Esophagus (tissue), 2 donors: ENCODE measurements around the gene TBX15. TPM values are rescaled to one million over a fixed set of nuclear protein-coding genes. Genes with fewer than 3 reads are reported as not detected.
A peak's percentile ranks its signal among the peaks of the same experiment; 100 is the strongest.

Source experiments
- H3K27ac ChIP-seq, 2 donors: one replicate each; pipeline ENCODE4 v1.5.1; 2013; ENCODE audit warnings: low read depth in 2 of 2, mild to moderate bottlenecking in 2 of 2, inconsistent platforms in 1 of 2, low read length in 1 of 2, moderate library complexity in 1 of 2
- H3K27me3 ChIP-seq, 2 donors: one replicate each; pipeline ENCODE4 v1.6.1; 2013; ENCODE audit warnings: low read length in 2 of 2, control low read depth in 1 of 2, mild to moderate bottlenecking in 1 of 2; ENCODE audit not compliant: insufficient read depth in 2 of 2, control insufficient read depth in 1 of 2
- H3K36me3 ChIP-seq, 2 donors: one replicate each; pipeline ENCODE4 v1.6.1; 2013; ENCODE audit warnings: low read length in 1 of 2; ENCODE audit not compliant: control insufficient read depth in 2 of 2, insufficient read depth in 2 of 2
- H3K4me1 ChIP-seq, 2 donors: one replicate each; pipeline ENCODE4 v1.6.1; 2013; ENCODE audit warnings: low read length in 1 of 2; ENCODE audit not compliant: control insufficient read depth in 2 of 2, insufficient read depth in 2 of 2
- H3K4me3 ChIP-seq, 2 donors: one replicate each; pipeline ENCODE4 v1.5.1; 2013; ENCODE audit warnings: low read length in 2 of 2, mild to moderate bottlenecking in 2 of 2, low read depth in 1 of 2, moderate library complexity in 1 of 2
- H3K9me3 ChIP-seq, 2 donors: one replicate each; pipeline ENCODE4 v1.6.1; 2013; ENCODE audit warnings: mild to moderate bottlenecking in 2 of 2, low read depth in 1 of 2, low read length in 1 of 2, moderate library complexity in 1 of 2; ENCODE audit not compliant: control insufficient read depth in 2 of 2, insufficient read depth in 1 of 2
- WGBS, 2 donors: extraction: QIAGEN DNeasy Blood & Tissue Kit; methylation state at CpG; one replicate each; pipeline ENCODE4 v1.1.7; 2013; 5-methylcytosine and 5-hydroxymethylcytosine counted together
- polyA plus RNA-seq, 2 donors: library from polyadenylated mRNA; stranded (reverse); fragments of 200-250 nt; gene quantifications; one replicate each; pipeline ENCODE4 v1.2.3, GENCODE V29; 2013
- donor health status: healthy with polysubstance abuse.
- donor health status: Bipolar disorder and iron deficiency.

Gene TBX15
- polyA plus RNA-seq, 2 donors, result 0.02 TPM; not detected in 1

GRCh38 chr1:118987468-118988185 is 516 bp downstream of the TBX15 start:
- peaks cover 10% of the 10 kb centered on the region in 2 donors for H3K9me3 ChIP-seq
- 2% methylated on average over 65 of the region's 65 CpGs for WGBS, 2 donors
- H3K4me3 ChIP-seq, result peak overlapping the region; percentile 36 to 54
- H3K27ac ChIP-seq, result no peak overlapping the region
- H3K27me3 ChIP-seq, result peaks cover 18 to 68% of the 10 kb centered on the region in 2 donors
- H3K4me1 ChIP-seq, result peaks cover 9 to 22% of the 10 kb centered on the region in 2 donors
- no peaks in the 10 kb centered on the region for H3K36me3 ChIP-seq

- Histone ChIP-seq H3K27ac (no peak overlapping the region), H3K27me3 (peaks cover 25 to 61% of the 10 kb centered on the region in 2 donors), H3K4me1 (peaks cover 9 to 22% of the 10 kb centered on the region in 2 donors), H3K9me3 (peaks cover 10% of the 10 kb centered on the region in 2 donors), H3K4me3 (peak overlapping the region; percentile 36 to 54), H3K36me3 (no peaks in the 10 kb centered on the region)
- WGBS, 2 donors, result 14 to 16% methylated on average over 42 of the region's 42 CpGs
These were observed 1.3 kb downstream of the TBX15 start for GRCh38 chr1:118986555-118987467.

- Histone ChIP-seq H3K27ac (no peak overlapping the region), H3K27me3 (peaks cover 27 to 60% of the 10 kb centered on the region in 2 donors), H3K36me3 (no peaks in the 10 kb centered on the region), H3K4me1 (peaks cover 9 to 22% of the 10 kb centered on the region in 2 donors), H3K4me3 (peak overlapping the region in 1 of 2 donors; percentile 20), H3K9me3 (peaks cover 10% of the 10 kb centered on the region in 2 donors)
- 18 to 26% methylated on average over 34 of the region's 34 CpGs for WGBS, 2 donors
These were observed 2.2 kb downstream of the TBX15 start for GRCh38 chr1:118985640-118986554.

- Histone ChIP-seq H3K27ac (no peak overlapping the region), H3K27me3 (peaks cover 27 to 60% of the 10 kb centered on the region in 2 donors), H3K36me3 (no peaks in the 10 kb centered on the region), H3K4me3 (peak overlapping the region in 1 of 2 donors; percentile 30), H3K4me1 (peaks cover 9 to 22% of the 10 kb centered on the region in 2 donors), H3K9me3 (peaks cover 10 to 12% of the 10 kb centered on the region in 2 donors)
- WGBS, 2 donors, result 25 to 30% methylated on average over 48 of the region's 48 CpGs
These were observed 3.2 kb downstream of the TBX15 start for GRCh38 chr1:118984722-118985639.

- peak overlapping the region in 1 of 2 donors; percentile 30 for H3K4me3 ChIP-seq
- H3K27me3 ChIP-seq, result peaks cover 27 to 59% of the 10 kb centered on the region in 2 donors
- H3K36me3 ChIP-seq, result no peaks in the 10 kb centered on the region
- H3K4me1 ChIP-seq, result peaks cover 12 to 22% of the 10 kb centered on the region in 2 donors
- H3K27ac ChIP-seq, result no peak overlapping the region
- WGBS, 2 donors, result 15 to 20% methylated on average over 43 of the region's 43 CpGs
- H3K9me3 ChIP-seq, result peaks cover 10 to 11% of the 10 kb centered on the region in 2 donors
These were observed 3.9 kb downstream of the TBX15 start for GRCh38 chr1:118984086-118984721.

- Histone ChIP-seq H3K4me3 (no peak overlapping the region), H3K9me3 (peaks cover 9 to 10% of the 10 kb centered on the region in 2 donors), H3K27me3 (peaks cover 27 to 59% of the 10 kb centered on the region in 2 donors), H3K27ac (no peak overlapping the region), H3K36me3 (no peaks in the 10 kb centered on the region), H3K4me1 (peaks cover 12 to 20% of the 10 kb centered on the region in 2 donors)
- 38 to 49% methylated on average over 22 of the region's 22 CpGs for WGBS, 2 donors
These were observed 4.5 kb downstream of the TBX15 start for GRCh38 chr1:118983558-118984041.

- Histone ChIP-seq H3K27ac (no peak overlapping the region), H3K4me3 (no peak overlapping the region), H3K36me3 (no peaks in the 10 kb centered on the region), H3K27me3 (peaks cover 25 to 55% of the 10 kb centered on the region in 2 donors), H3K4me1 (peaks cover 12 to 20% of the 10 kb centered on the region in 2 donors), H3K9me3 (peaks cover 9 to 10% of the 10 kb centered on the region in 2 donors)
- 22 to 35% methylated on average over 26 of the region's 26 CpGs for WGBS, 2 donors
These were observed 5.2 kb downstream of the TBX15 start for GRCh38 chr1:118982821-118983557.
